GM12878 (cell line): ENCODE data around the gene GOLT1B.

Experiments used
- CBFB ChIP-seq: IDR thresholded peaks from 2 replicates; pipeline ENCODE4 v1.6.1; 2016; ENCODE audit warnings: antibody characterized with exemption, low read depth
- CREB1 ChIP-seq: IDR thresholded peaks from 2 replicates; pipeline ENCODE4 v1.6.1; 2012; ENCODE audit warnings: low read depth, mild to moderate bottlenecking, inconsistent platforms
- GABPA ChIP-seq: IDR thresholded peaks from 2 replicates; pipeline ENCODE4 v1.6.1; 2014; ENCODE audit warnings: antibody characterized with exemption, low read depth, mild to moderate bottlenecking, inconsistent platforms
- MAX ChIP-seq: IDR thresholded peaks from 2 replicates; pipeline ENCODE4 v1.6.1; 2012; ENCODE audit warnings: low read depth, low read length, improper control_type of control experiment
- MEF2A ChIP-seq: IDR thresholded peaks from 2 replicates; pipeline ENCODE4 v1.6.1; 2011; ENCODE audit warnings: low read depth, mild to moderate bottlenecking, low read length, moderate library complexity; ENCODE audit not compliant: insufficient read depth
- NR2F1 ChIP-seq: fragments of 450-650 bp; conservative IDR thresholded peaks from 2 replicates; pipeline ENCODE4 v1.6.1; 2017; ENCODE audit warnings: mild to moderate bottlenecking
- POLR2A ChIP-seq: IDR thresholded peaks from 2 replicates; pipeline ENCODE4 v1.6.1; 2011; ENCODE audit warnings: low read depth, mild to moderate bottlenecking, low read length
- SIN3A ChIP-seq: IDR thresholded peaks from 2 replicates; pipeline ENCODE4 v1.6.1; 2012; ENCODE audit warnings: low read depth, low read length, improper control_type of control experiment
- SP1 ChIP-seq: IDR thresholded peaks from one replicate; pipeline ENCODE4 v1.6.1; 2011; ENCODE audit warnings: low read depth, low read length
- SREBF2 ChIP-seq: IDR thresholded peaks from 2 replicates; pipeline ENCODE4 v1.6.1; 2012; ENCODE audit warnings: mild to moderate bottlenecking, low read length
- TF ChIP-seq, protein P1 (sequence below), 3 experiments: IDR thresholded peaks in 2 of 3; conservative IDR thresholded peaks in 1 of 3; 2 replicates each; pipeline ENCODE4 v1.5.1; 2011; ENCODE audit warnings: low read depth in 3 of 3, low read length in 3 of 3, mild to moderate bottlenecking in 3 of 3, control low read depth in 2 of 3, moderate library complexity in 2 of 3, inconsistent platforms in 1 of 3, mixed read lengths in 1 of 3; ENCODE audit not compliant: control insufficient read depth in 2 of 3, insufficient read depth in 1 of 3; ENCODE audit errors: extremely low read depth in 1 of 3
- TF ChIP-seq, protein P2 (sequence below): IDR thresholded peaks from 2 replicates; pipeline ENCODE4 v1.6.1; 2012; ENCODE audit warnings: low read length, inconsistent platforms
- TF ChIP-seq, protein P3 (sequence below): fragments of 450-650 bp; IDR thresholded peaks from 2 replicates; pipeline ENCODE4 v1.6.1; 2016; ENCODE audit warnings: mild to moderate bottlenecking

- TF ChIP-seq POLR2A, result no peak
- TF ChIP-seq, protein P1, sequence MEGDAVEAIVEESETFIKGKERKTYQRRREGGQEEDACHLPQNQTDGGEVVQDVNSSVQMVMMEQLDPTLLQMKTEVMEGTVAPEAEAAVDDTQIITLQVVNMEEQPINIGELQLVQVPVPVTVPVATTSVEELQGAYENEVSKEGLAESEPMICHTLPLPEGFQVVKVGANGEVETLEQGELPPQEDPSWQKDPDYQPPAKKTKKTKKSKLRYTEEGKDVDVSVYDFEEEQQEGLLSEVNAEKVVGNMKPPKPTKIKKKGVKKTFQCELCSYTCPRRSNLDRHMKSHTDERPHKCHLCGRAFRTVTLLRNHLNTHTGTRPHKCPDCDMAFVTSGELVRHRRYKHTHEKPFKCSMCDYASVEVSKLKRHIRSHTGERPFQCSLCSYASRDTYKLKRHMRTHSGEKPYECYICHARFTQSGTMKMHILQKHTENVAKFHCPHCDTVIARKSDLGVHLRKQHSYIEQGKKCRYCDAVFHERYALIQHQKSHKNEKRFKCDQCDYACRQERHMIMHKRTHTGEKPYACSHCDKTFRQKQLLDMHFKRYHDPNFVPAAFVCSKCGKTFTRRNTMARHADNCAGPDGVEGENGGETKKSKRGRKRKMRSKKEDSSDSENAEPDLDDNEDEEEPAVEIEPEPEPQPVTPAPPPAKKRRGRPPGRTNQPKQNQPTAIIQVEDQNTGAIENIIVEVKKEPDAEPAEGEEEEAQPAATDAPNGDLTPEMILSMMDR (IDR thresholded peaks at IDR 0.05 in 2 of 3, conservative IDR thresholded peaks at IDR 0.05 in 1 of 3; ENCODE audit: control insufficient read depth in 2 of 3, extremely low read depth in 1 of 3, insufficient read depth in 1 of 3, low read depth in 3 of 3, low read length in 3 of 3), result no peak
- TF ChIP-seq, protein P2, sequence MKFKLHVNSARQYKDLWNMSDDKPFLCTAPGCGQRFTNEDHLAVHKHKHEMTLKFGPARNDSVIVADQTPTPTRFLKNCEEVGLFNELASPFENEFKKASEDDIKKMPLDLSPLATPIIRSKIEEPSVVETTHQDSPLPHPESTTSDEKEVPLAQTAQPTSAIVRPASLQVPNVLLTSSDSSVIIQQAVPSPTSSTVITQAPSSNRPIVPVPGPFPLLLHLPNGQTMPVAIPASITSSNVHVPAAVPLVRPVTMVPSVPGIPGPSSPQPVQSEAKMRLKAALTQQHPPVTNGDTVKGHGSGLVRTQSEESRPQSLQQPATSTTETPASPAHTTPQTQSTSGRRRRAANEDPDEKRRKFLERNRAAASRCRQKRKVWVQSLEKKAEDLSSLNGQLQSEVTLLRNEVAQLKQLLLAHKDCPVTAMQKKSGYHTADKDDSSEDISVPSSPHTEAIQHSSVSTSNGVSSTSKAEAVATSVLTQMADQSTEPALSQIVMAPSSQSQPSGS, result no peak
- no peak for TF ChIP-seq GABPA
- TF ChIP-seq, protein P3, sequence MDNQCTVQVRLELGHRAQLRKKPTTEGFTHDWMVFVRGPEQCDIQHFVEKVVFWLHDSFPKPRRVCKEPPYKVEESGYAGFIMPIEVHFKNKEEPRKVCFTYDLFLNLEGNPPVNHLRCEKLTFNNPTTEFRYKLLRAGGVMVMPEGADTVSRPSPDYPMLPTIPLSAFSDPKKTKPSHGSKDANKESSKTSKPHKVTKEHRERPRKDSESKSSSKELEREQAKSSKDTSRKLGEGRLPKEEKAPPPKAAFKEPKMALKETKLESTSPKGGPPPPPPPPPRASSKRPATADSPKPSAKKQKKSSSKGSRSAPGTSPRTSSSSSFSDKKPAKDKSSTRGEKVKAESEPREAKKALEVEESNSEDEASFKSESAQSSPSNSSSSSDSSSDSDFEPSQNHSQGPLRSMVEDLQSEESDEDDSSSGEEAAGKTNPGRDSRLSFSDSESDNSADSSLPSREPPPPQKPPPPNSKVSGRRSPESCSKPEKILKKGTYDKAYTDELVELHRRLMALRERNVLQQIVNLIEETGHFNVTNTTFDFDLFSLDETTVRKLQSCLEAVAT, result no peak
- TF ChIP-seq MAX, result no peak
- TF ChIP-seq SP1, result no peak
- no peak for TF ChIP-seq CBFB
- TF ChIP-seq SIN3A, result no peak
- TF ChIP-seq MEF2A, result no peak
- TF ChIP-seq NR2F1, result no peak
- no peak for TF ChIP-seq SREBF2
- no peak for TF ChIP-seq CREB1
Measured at GRCh38 chr12:21543151-21543550, 41.6 kb downstream of the GOLT1B start.
